Endodermal cell (in vitro differentiated cells): ENCODE measurements around the gene FBXL2. TPM values are rescaled to one million over a fixed set of nuclear protein-coding genes. Genes with fewer than 3 reads are reported as not detected.

ENCODE experiments used
- DNase-seq: peaks from one replicate; pipeline ENCODE4 v3.0.0-alpha.2; 2017
- H3K27ac ChIP-seq: 2 replicates; pipeline ENCODE4 v1.5.1; 2013; ENCODE audit warnings: mild to moderate bottlenecking, low read depth, low read length, moderate library complexity
- H3K27me3 ChIP-seq: 2 replicates; pipeline ENCODE4 v1.6.1; 2013; ENCODE audit warnings: mild to moderate bottlenecking, low read length, moderate library complexity; ENCODE audit not compliant: insufficient read depth, control insufficient read depth, poor library complexity, severe bottlenecking
- H3K36me3 ChIP-seq: 2 replicates; pipeline ENCODE4 v1.7.0; 2013; ENCODE audit warnings: mild to moderate bottlenecking, low read length, moderate library complexity; ENCODE audit not compliant: control insufficient read depth, insufficient read depth
- H3K4me1 ChIP-seq: one replicate; pipeline ENCODE4 v1.7.0; 2013; ENCODE audit warnings: low read length; ENCODE audit not compliant: control insufficient read depth, insufficient read depth
- H3K4me3 ChIP-seq: 2 replicates; pipeline ENCODE4 v1.5.1; 2013; ENCODE audit warnings: mild to moderate bottlenecking, low read length, moderate library complexity
- H3K9ac ChIP-seq: 2 replicates; pipeline ENCODE4 v1.6.1; 2013; ENCODE audit warnings: mild to moderate bottlenecking, low read length, moderate library complexity; ENCODE audit not compliant: poor library complexity, severe bottlenecking; ENCODE audit errors: extremely low read depth
- H3K9me3 ChIP-seq: 2 replicates; pipeline ENCODE4 v1.6.1; 2013; ENCODE audit warnings: mild to moderate bottlenecking, low read length, moderate library complexity; ENCODE audit not compliant: control insufficient read depth
- H3K27ac Mint-ChIP-seq: 2 replicates; pipeline ENCODE4 v1.8.0; 2020; ENCODE audit warnings: mixed read lengths
- H3K27me3 Mint-ChIP-seq: 2 replicates; pipeline ENCODE4 v1.8.0; 2021; ENCODE audit warnings: mild to moderate bottlenecking, mixed read lengths; ENCODE audit not compliant: insufficient read depth
- H3K36me3 Mint-ChIP-seq: 2 replicates; pipeline ENCODE4 v1.8.0; 2020; ENCODE audit warnings: low read depth, mixed read lengths
- H3K4me1 Mint-ChIP-seq: 2 replicates; pipeline ENCODE4 v1.8.0; 2020; ENCODE audit warnings: mixed read lengths
- H3K4me3 Mint-ChIP-seq: 2 replicates; pipeline ENCODE4 v1.8.0; 2020; ENCODE audit warnings: mild to moderate bottlenecking, moderate library complexity, mixed read lengths
- H3K9me3 Mint-ChIP-seq: 2 replicates; pipeline ENCODE4 v1.8.0; 2020; ENCODE audit warnings: mild to moderate bottlenecking, mixed read lengths
- CTCF ChIP-seq: fragments of 200-600 bp; sonication (generic); conservative IDR thresholded peaks from 2 replicates; pipeline ENCODE4 v1.5.0; 2021; ENCODE audit warnings: antibody characterized with exemption, mild to moderate bottlenecking
- WGBS, 2 experiments: methylation state at CpG; one replicate each; pipeline versions ENCODE4 v1.1.5 to v1.1.7; 2013; ENCODE audit warnings: missing lambda C conversion rate in 2 of 2, mixed read lengths in 1 of 2; ENCODE audit not compliant: insufficient coverage in 1 of 2, insufficient read length in 1 of 2; 5-methylcytosine and 5-hydroxymethylcytosine counted together
- total RNA-seq, 2 donors: library from RNA; stranded (reverse); fragmentation: NEBNext Ultra II Directional in 1 of 2; extraction: Animal tissue kit (Norgen Biotek cat#: 25700) in 1 of 2; gene quantifications; 2 replicates in 1 of 2; 3 replicates in 1 of 2; pipeline ENCODE4 v1.2.1, GENCODE V29; 2021

Gene FBXL2
- total RNA-seq, 2 donors from 2014 or later, result 12.4 to 18.2 TPM

- Histone ChIP-seq H3K27ac (no peak overlapping the region), H3K27me3 (no peaks in the 10 kb centered on the region), H3K4me3 (no peak overlapping the region), H3K4me1 (no peaks in the 10 kb centered on the region), H3K9me3 (peaks cover 13% of the 10 kb centered on the region), H3K36me3 (no peaks in the 10 kb centered on the region), H3K9ac (no peak overlapping the region)
- no peak for DNase-seq
- WGBS, 2 experiments, result 90 to 100% methylated on average over 2 to 3 of the region's 3 CpGs
- no peaks in the 10 kb centered on the region for H3K27me3 Mint-ChIP-seq
- H3K4me3 Mint-ChIP-seq, result no peak overlapping the region
- no peak for TF ChIP-seq CTCF
- no peak overlapping the region for H3K27ac Mint-ChIP-seq
- peaks cover 7% of the 10 kb centered on the region for H3K4me1 Mint-ChIP-seq
- H3K36me3 Mint-ChIP-seq, result no peaks in the 10 kb centered on the region
- peaks cover 27% of the 10 kb centered on the region for H3K9me3 Mint-ChIP-seq
Observed at GRCh38 chr3:33273628-33274027, 3.6 kb upstream of the FBXL2 start.

- H3K9ac ChIP-seq, result peak overlapping the region; percentile 57
- peak overlapping the region; percentile 89 for H3K4me3 ChIP-seq
- no peaks in the 10 kb centered on the region for H3K36me3 ChIP-seq
- Mint-ChIP-seq H3K4me3 (peak overlapping the region; percentile 72), H3K9me3 (peaks cover 21% of the 10 kb centered on the region), H3K36me3 (peaks cover 2% of the 10 kb centered on the region), H3K27ac (peak overlapping the region; percentile 22), H3K27me3 (peaks cover 2% of the 10 kb centered on the region), H3K4me1 (peaks cover 9% of the 10 kb centered on the region)
- no peaks in the 10 kb centered on the region for H3K27me3 ChIP-seq
- DNase-seq, result peak; percentile 58
- H3K4me1 ChIP-seq, result no peaks in the 10 kb centered on the region
- H3K9me3 ChIP-seq, result peaks cover 7% of the 10 kb centered on the region
- no peak for TF ChIP-seq CTCF
- 13 to 21% methylated on average over 10 to 11 of the region's 11 CpGs for WGBS, 2 experiments
- no peak overlapping the region for H3K27ac ChIP-seq
Observed at GRCh38 chr3:33278163-33278562, 921 bp downstream of the FBXL2 start.

- Histone ChIP-seq H3K4me1 (no peaks in the 10 kb centered on the region), H3K9ac (no peak overlapping the region), H3K9me3 (peaks cover 21% of the 10 kb centered on the region), H3K36me3 (no peaks in the 10 kb centered on the region), H3K27me3 (no peaks in the 10 kb centered on the region), H3K4me3 (no peak overlapping the region), H3K27ac (no peak overlapping the region)
- Mint-ChIP-seq H3K4me1 (peaks cover 7% of the 10 kb centered on the region), H3K27me3 (no peaks in the 10 kb centered on the region), H3K9me3 (peaks cover 50% of the 10 kb centered on the region), H3K27ac (no peak overlapping the region), H3K36me3 (peaks cover 8% of the 10 kb centered on the region), H3K4me3 (no peak overlapping the region)
- TF ChIP-seq CTCF, result no peak
- DNase-seq, result no peak
- 95 to 100% methylated on average over 1 of the region's 1 CpG for WGBS, 2 experiments
Observed at GRCh38 chr3:33287672-33288282, 10.5 kb downstream of the FBXL2 start.
